Measurements from ENCODE around the gene FAH.

FAH gene

GRCh38 chr15:80188251-80188650, 35.5 kb downstream of the FAH start:
- H3K27ac ChIP-seq: no peak overlapping the region
- H3K4me3 ChIP-seq: no peak overlapping the region

- Histone ChIP-seq H3K27ac (no peak overlapping the region), H3K4me3 (no peak overlapping the region)
These were observed 38.4 kb downstream of the FAH start for GRCh38 chr15:80191198-80191597.

- H3K27ac ChIP-seq: no peak overlapping the region
- H3K4me3 ChIP-seq: no peak overlapping the region
These were observed 39.2 kb downstream of the FAH start for GRCh38 chr15:80191897-80192595.

- Histone ChIP-seq H3K27ac (no peak overlapping the region), H3K4me3 (no peak overlapping the region)
These were observed 41.4 kb downstream of the FAH start for GRCh38 chr15:80194186-80194585.

- H3K4me3 ChIP-seq: no peak overlapping the region
- no peak overlapping the region for H3K27ac ChIP-seq
These were observed 42.1 kb downstream of the FAH start for GRCh38 chr15:80194914-80195313.

- Histone ChIP-seq H3K4me3 (no peak overlapping the region), H3K27ac (no peak overlapping the region)
These were observed 46.6 kb downstream of the FAH start for GRCh38 chr15:80199366-80199765.

- no peak overlapping the region for H3K4me3 ChIP-seq
- no peak overlapping the region for H3K27ac ChIP-seq
These were observed 47.1 kb downstream of the FAH start for GRCh38 chr15:80199869-80200268.

GRCh38 chr15:80201256-80202015, 48.6 kb downstream of the FAH start:
- H3K27ac ChIP-seq: no peak overlapping the region
- no peak overlapping the region for H3K4me3 ChIP-seq

GRCh38 chr15:80202016-80202315, 49.2 kb downstream of the FAH start:
- H3K4me3 ChIP-seq: no peak overlapping the region
- H3K27ac ChIP-seq: no peak overlapping the region

GRCh38 chr15:80202641-80203360, 50.0 kb downstream of the FAH start:
- H3K4me3 ChIP-seq: no peak overlapping the region
- H3K27ac ChIP-seq: no peak overlapping the region

GRCh38 chr15:80203361-80203885, 50.6 kb downstream of the FAH start:
- Histone ChIP-seq H3K4me3 (no peak overlapping the region), H3K27ac (no peak overlapping the region)

GRCh38 chr15:80204231-80204630, 51.4 kb downstream of the FAH start:
- H3K27ac ChIP-seq: no peak overlapping the region
- H3K4me3 ChIP-seq: no peak overlapping the region

- Histone ChIP-seq H3K4me3 (no peak overlapping the region), H3K27ac (no peak overlapping the region)
These were observed 55.1 kb downstream of the FAH start for GRCh38 chr15:80207887-80208286.

GRCh38 chr15:80208758-80209734, 56.2 kb downstream of the FAH start:
- H3K4me3 ChIP-seq: no peak overlapping the region
- H3K27ac ChIP-seq: no peak overlapping the region

- Histone ChIP-seq H3K27ac (no peak overlapping the region), H3K4me3 (no peak overlapping the region)
These were observed 58.1 kb downstream of the FAH start for GRCh38 chr15:80210611-80211573.

- Histone ChIP-seq H3K4me3 (no peak overlapping the region), H3K27ac (no peak overlapping the region)
These were observed 59.2 kb downstream of the FAH start for GRCh38 chr15:80211976-80212375.

- Histone ChIP-seq H3K4me3 (no peak overlapping the region), H3K27ac (no peak overlapping the region)
These were observed 62.1 kb downstream of the FAH start for GRCh38 chr15:80214910-80215309.

- Histone ChIP-seq H3K27ac (no peak overlapping the region), H3K4me3 (no peak overlapping the region)
These were observed 63.3 kb downstream of the FAH start for GRCh38 chr15:80216141-80216540.

- Histone ChIP-seq H3K27ac (no peak overlapping the region), H3K4me3 (no peak overlapping the region)
These were observed 64.1 kb downstream of the FAH start for GRCh38 chr15:80216911-80217310.

Measured in skin epidermis (tissue), 12 donors.